Measurements from ENCODE around the gene SDK2.

SDK2 gene

DNA sequence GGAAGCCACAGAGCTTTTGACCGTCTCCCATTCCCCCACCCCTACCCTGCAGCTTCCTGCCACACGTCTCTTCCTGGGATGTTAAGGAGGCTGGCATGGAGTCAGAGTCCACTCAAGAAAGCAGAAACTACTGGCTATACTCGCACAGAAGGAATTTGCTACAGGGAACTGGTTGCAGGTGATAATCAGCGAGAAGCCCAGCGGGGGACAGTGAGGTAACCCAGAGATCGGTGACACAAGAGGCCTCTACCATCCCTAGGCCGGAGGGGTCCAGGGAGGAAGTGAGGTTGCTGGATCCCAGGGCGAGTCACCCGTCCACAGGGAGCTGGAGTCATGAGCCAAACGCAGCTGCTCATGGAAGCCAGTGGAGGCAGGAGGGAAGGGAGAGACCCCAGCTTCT, 93.7 kb downstream of the SDK2 start:
- no peaks in the 10 kb centered on the region for H3K79me2 ChIP-seq (ENCODE audit: control insufficient read depth, low read length)
- no peaks in the 10 kb centered on the region for H4K20me1 ChIP-seq (ENCODE audit: control insufficient read depth, insufficient read depth, low read depth, low read length)
- no peaks in the 10 kb centered on the region for H3F3A ChIP-seq (ENCODE audit: control insufficient read depth, insufficient read depth)
- H3K9me2 ChIP-seq (replicated peaks; ENCODE audit: control insufficient read depth, low read length): no peaks in the 10 kb centered on the region
- no peaks in the 10 kb centered on the region for H3K36me3 ChIP-seq (ENCODE audit: control insufficient read depth, low read length)
- no peak overlapping the region for H3K4me2 ChIP-seq (ENCODE audit: low read length)
- H3K9me3 ChIP-seq (ENCODE audit: control insufficient read depth, insufficient read depth, low read length): no peaks in the 10 kb centered on the region
- TF ChIP-seq EZH2phosphoT487 (IDR thresholded peaks at IDR 0.05; ENCODE audit: borderline replicate concordance, low read length): no peak
- H3K27me3 ChIP-seq (ENCODE audit: control insufficient read depth, low read length): no peaks in the 10 kb centered on the region
- peaks cover 7% of the 10 kb centered on the region for H3K4me1 ChIP-seq (ENCODE audit: control insufficient read depth, low read length)
- H3K27ac ChIP-seq (ENCODE audit: low read depth, low read length): no peak overlapping the region
- no peak overlapping the region for H3K4me3 ChIP-seq (ENCODE audit: low read length)

DNA sequence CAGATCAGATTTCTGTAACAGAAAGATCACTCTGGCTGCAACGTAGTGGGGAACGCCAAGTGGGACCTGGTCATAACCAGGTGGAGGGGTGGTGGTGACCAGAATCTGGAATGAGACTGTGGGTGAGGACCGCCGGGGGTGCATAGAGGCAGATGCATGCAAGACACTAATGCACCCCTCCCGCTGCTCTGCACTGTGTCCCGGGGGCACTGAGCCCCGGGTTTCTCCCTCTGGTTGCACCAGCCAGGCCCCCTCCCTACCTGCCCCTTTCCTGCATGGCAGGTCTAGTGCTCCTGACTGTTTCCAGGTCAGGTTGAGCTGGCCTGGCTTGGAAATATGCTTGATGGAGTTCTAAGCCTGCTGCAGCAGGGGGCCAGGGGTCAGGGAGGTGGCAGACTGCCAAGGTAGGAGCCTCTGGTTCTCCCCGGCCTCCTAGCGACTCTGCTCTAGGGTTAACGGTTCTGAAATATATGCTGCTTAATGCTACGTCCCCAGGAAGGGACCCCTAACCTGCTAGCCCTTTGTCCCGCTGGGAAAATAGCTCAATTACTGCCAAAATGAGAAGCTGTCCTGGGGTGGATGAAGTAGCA, 94.3 kb downstream of the SDK2 start:
- Histone ChIP-seq H3K79me2 (ENCODE audit: control insufficient read depth, low read length) (no peaks in the 10 kb centered on the region), H3K9me3 (ENCODE audit: control insufficient read depth, insufficient read depth, low read length) (no peaks in the 10 kb centered on the region), H3K9me2 (replicated peaks; ENCODE audit: control insufficient read depth, low read length) (no peaks in the 10 kb centered on the region), H3F3A (ENCODE audit: control insufficient read depth, insufficient read depth) (no peaks in the 10 kb centered on the region), H3K27me3 (ENCODE audit: control insufficient read depth, low read length) (no peaks in the 10 kb centered on the region), H4K20me1 (ENCODE audit: control insufficient read depth, insufficient read depth, low read depth, low read length) (no peaks in the 10 kb centered on the region), H3K4me3 (ENCODE audit: low read length) (no peak overlapping the region), H3K4me1 (ENCODE audit: control insufficient read depth, low read length) (peaks cover 7% of the 10 kb centered on the region), H3K27ac (ENCODE audit: low read depth, low read length) (no peak overlapping the region), H3K4me2 (ENCODE audit: low read length) (no peak overlapping the region), H3K36me3 (ENCODE audit: control insufficient read depth, low read length) (no peaks in the 10 kb centered on the region)
- TF ChIP-seq, protein P1, sequence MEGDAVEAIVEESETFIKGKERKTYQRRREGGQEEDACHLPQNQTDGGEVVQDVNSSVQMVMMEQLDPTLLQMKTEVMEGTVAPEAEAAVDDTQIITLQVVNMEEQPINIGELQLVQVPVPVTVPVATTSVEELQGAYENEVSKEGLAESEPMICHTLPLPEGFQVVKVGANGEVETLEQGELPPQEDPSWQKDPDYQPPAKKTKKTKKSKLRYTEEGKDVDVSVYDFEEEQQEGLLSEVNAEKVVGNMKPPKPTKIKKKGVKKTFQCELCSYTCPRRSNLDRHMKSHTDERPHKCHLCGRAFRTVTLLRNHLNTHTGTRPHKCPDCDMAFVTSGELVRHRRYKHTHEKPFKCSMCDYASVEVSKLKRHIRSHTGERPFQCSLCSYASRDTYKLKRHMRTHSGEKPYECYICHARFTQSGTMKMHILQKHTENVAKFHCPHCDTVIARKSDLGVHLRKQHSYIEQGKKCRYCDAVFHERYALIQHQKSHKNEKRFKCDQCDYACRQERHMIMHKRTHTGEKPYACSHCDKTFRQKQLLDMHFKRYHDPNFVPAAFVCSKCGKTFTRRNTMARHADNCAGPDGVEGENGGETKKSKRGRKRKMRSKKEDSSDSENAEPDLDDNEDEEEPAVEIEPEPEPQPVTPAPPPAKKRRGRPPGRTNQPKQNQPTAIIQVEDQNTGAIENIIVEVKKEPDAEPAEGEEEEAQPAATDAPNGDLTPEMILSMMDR (IDR thresholded peaks at IDR 0.05; ENCODE audit: low read depth, low read length, poor library complexity, severe bottlenecking): no peak
- no peak for TF ChIP-seq EZH2phosphoT487 (IDR thresholded peaks at IDR 0.05; ENCODE audit: borderline replicate concordance, low read length)

DNA sequence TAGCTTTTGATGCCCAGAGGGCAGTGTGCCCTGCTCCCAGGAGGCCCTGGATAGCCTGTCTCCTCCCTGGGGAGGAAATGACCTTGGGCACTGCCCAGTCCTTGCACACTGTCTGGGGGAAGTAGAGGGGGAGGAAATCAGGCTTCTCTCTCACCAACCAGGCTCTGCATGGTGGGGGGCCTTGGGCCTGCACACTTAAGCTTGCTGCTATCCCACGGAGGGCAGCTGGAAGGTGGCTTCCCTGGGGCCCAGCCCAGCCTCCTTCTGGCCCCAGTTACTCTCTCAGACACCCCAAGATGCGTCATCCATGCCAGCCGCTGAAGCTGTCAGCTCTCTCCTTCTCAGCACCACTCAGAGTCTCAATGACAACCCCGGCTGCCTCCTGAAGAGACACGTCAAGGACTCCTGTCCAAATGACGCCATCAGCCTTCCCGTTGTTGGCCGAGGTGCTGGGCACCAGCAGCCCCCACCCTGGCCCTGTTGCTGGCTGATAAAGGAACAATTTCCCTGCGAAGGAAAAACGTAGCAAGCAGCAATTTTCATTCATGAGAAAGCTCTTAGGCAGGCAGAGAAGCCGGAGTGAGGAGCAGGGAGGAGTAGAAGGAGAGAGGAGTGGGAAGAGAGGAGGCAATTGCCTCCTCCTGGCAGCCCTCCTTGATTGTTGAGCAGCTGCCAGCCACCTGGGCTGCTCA, 95.5 kb downstream of the SDK2 start:
- Histone ChIP-seq H3K27me3 (ENCODE audit: control insufficient read depth, low read length) (0 out of 2 replicates have a peak, but pooled peaks cover 2% of the 10 kb centered on the region), H3K79me2 (ENCODE audit: control insufficient read depth, low read length) (no peaks in the 10 kb centered on the region), H4K20me1 (ENCODE audit: control insufficient read depth, insufficient read depth, low read depth, low read length) (no peaks in the 10 kb centered on the region), H3K36me3 (ENCODE audit: control insufficient read depth, low read length) (no peaks in the 10 kb centered on the region), H3K9me2 (replicated peaks; ENCODE audit: control insufficient read depth, low read length) (no peaks in the 10 kb centered on the region), H3K4me1 (ENCODE audit: control insufficient read depth, low read length) (peaks cover 7% of the 10 kb centered on the region), H3K27ac (ENCODE audit: low read depth, low read length) (no peak overlapping the region), H3F3A (ENCODE audit: control insufficient read depth, insufficient read depth) (no peaks in the 10 kb centered on the region), H3K4me2 (ENCODE audit: low read length) (no peak overlapping the region), H3K9me3 (ENCODE audit: control insufficient read depth, insufficient read depth, low read length) (no peaks in the 10 kb centered on the region), H3K4me3 (ENCODE audit: low read length) (no peak overlapping the region)
- TF ChIP-seq EZH2phosphoT487 (IDR thresholded peaks at IDR 0.05; ENCODE audit: borderline replicate concordance, low read length): no peak
- TF ChIP-seq, protein P1 (IDR thresholded peaks at IDR 0.05; ENCODE audit: low read depth, low read length, poor library complexity, severe bottlenecking): no peak

DNA sequence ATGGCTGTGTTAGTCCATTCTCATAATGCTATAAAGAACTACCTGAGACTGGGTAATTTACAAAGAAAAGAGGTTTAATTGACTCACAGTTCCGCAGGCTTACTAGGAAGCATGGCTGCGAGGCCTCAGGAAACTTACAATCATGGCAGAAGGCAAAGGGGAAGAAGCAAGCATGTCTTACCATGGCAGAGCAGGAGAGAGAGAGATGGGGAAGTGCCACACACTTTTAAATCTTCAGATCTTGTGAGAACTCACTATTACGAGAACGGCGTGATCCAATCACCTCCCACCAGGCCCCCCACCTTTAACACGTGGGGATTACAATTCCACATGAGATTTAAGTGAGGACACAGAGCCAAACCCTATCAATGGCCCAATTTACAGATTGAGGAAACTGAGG, 96.5 kb downstream of the SDK2 start:
- Histone ChIP-seq H3K9me2 (replicated peaks; ENCODE audit: control insufficient read depth, low read length) (no peaks in the 10 kb centered on the region), H3K27me3 (ENCODE audit: control insufficient read depth, low read length) (0 out of 2 replicates have a peak, but pooled peaks cover 2% of the 10 kb centered on the region), H3K27ac (ENCODE audit: low read depth, low read length) (no peak overlapping the region), H3K4me3 (ENCODE audit: low read length) (no peak overlapping the region), H4K20me1 (ENCODE audit: control insufficient read depth, insufficient read depth, low read depth, low read length) (no peaks in the 10 kb centered on the region), H3F3A (ENCODE audit: control insufficient read depth, insufficient read depth) (no peaks in the 10 kb centered on the region), H3K79me2 (ENCODE audit: control insufficient read depth, low read length) (no peaks in the 10 kb centered on the region), H3K4me1 (ENCODE audit: control insufficient read depth, low read length) (peaks cover 7% of the 10 kb centered on the region), H3K9me3 (ENCODE audit: control insufficient read depth, insufficient read depth, low read length) (no peaks in the 10 kb centered on the region), H3K36me3 (ENCODE audit: control insufficient read depth, low read length) (no peaks in the 10 kb centered on the region), H3K4me2 (ENCODE audit: low read length) (no peak overlapping the region)
- TF ChIP-seq, protein P1 (IDR thresholded peaks at IDR 0.05; ENCODE audit: low read depth, low read length, poor library complexity, severe bottlenecking): no peak
- TF ChIP-seq EZH2phosphoT487 (IDR thresholded peaks at IDR 0.05; ENCODE audit: borderline replicate concordance, low read length): no peak

Data from DOHH2 (cell line).